Stimulated activated CD4-positive, alpha-beta T cell treated with anti-CD3 and anti-CD28 coated beads, Interleukin-15, amount 100 ng/mL, for 1 hour (primary cell): ENCODE results near the gene PITPNM3.

ENCODE experiments used
- DNase-seq, 2 donors: peaks; one replicate each; pipeline ENCODE4 v3.0.0-alpha.2; 2020; ENCODE audit warnings: low read depth in 1 of 2, low spot score in 1 of 2

PITPNM3 gene

DNA sequence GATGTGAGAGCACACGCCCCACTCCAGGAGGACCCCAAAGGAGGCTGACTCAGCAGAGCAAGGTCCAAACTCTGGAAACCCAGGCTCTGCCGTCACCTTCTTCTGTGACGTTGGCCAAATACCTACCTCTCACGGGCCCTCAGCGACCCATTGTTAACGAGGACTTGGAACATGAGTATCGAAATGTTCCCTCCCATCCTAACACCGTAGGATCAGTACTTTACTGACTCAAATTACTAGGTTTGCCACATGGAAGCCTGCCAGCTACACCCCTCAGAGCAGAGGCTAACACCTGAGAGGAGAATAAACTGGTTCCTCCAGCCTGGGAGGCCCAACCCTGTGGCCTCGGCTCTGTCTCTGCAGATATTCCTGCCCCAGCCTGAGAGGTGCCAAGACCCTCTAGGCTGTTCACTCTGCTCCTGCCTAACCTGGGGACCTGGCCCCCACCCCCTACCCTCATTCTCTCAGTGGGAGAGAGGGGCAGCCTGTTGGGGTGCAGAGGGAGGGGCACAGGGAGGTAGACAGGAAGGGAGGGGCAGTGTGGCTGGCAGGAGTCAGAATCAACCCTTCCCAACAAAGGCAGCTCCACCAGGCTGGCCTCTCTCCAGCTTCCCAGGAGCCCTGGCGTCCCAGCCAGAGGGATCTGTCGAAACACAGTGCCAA, 4.4 kb downstream of the PITPNM3 start:
- no peak for DNase-seq

GRCh38 chr17:6551356-6551755, 5.0 kb downstream of the PITPNM3 start:
- no peak for DNase-seq

GRCh38 chr17:6549384-6550036, 6.8 kb downstream of the PITPNM3 start:
- DNase-seq: no peak

DNA sequence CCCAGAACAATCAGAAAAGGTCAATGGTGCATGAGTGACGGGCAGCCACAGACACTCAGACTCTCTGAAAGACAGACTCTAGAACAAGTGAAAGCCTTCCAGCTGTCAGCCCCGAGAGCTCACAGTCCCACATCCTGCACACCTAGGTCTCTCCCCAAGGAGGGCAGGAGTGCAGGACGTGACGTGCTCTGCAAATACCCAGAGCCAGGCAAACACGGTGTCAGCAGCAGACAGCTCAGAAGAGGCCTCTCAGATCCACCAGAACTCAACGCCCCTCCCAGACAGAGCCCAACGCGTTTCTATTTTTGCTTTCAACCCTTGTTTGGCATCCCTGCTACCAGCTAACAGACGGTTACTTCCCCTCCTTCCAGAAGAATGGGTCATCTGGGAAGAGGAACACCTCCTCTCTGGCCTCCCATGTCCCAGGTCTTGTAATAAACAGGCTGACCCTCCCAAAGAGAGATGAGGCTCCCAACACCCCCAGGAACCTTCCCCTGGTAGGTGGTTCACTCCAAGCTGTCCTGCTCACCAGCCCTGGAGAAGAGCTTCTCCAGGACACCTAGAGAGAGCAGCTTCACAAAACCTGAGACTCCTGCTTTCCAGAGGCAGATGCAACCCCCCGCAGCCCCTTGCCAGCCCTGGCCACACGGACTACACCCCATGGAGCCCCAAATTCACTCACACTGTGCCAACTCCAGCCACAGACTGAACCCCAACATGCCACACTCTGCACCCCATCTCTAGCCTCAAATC, 7.6 kb downstream of the PITPNM3 start:
- no peak for DNase-seq

DNA sequence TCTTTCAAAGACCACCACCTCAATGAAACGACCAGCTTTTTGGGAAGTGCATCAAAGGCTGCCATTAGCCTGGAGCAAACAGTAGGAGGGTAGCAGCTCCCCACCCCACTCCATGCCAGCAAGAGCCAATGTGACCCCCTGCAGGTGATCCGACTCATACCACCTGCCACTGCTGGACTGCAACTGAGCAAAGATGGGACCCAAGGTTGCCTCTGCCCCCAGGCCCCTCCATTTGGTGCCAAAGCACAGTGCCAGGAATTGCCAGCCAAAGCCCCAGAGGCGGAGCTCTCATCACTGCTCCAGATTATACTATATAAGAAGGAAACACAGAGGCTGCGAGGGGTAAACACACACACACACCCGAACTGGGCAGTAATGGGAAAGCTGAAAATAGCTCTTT, 8.3 kb downstream of the PITPNM3 start:
- DNase-seq: no peak

- no peak for DNase-seq
Measured at GRCh38 chr17:6547336-6547735, 9.0 kb downstream of the PITPNM3 start.

- no peak for DNase-seq
Measured at GRCh38 chr17:6546069-6546718, 10.2 kb downstream of the PITPNM3 start.

DNA sequence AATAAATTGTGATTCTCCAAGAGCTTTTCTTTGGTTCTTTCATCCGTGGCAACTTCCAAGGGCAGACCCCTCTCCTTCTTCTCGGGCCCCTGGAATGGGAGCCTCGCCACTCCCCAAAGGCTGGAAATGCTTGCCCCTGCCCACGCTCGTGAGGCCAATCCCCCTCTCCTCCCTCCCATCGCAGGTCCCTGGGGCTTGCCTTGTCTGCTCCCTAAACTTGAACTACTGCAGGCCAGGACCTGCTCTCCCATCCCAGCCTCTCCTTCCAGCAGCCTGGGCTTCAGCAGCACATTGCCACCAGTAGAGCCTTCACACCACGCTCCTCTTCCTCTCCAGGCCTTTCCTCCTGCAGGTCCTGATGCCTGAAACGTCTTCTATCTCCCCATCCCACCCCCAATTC, 11.1 kb downstream of the PITPNM3 start:
- DNase-seq: no peak

- DNase-seq: no peak
Measured at GRCh38 chr17:6544011-6544370, 12.4 kb downstream of the PITPNM3 start.

DNA sequence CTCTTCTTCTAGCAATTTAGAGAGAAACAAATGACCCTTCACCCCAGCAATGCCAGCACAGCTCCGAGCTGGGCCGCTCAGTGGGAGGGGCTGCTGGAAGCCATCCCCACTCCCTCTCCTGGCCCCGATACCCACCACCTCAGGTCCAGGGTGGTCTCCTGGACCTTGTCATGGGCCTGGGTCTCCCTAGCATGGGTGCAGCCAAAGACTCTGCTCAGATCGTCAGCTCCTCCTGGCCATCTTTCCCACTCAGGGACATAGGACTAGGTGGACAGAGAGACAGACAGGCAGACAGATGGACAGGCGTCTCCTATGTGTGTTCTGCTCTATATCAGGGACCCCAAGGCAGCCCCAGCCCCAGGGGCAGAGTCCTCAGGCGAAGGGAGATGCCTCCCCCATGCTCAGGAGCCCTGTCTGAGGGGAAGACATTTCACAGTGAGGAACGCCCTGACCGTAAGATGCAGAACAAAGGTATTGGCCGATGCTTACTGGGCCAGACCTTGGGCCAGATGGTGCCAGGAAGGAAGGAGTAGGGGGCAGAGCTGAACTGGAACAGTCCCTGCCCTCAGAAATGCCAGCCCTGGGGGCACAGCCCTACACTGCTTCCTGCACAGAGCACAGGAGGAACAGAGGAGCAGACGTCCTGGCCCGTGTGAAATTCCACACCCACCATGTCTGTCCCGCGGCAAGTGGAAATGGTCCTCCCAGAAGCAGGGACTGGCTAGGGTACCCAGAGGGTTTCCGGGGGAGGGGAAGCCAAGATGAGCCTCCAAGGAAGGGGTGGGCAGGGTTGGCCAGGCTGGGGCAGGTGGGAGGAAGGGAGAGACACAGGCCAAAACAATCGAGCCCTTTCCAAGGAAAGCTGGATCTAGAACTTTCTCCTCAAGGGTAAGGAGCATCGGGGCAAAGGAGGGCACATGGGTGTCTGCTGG, 13.0 kb downstream of the PITPNM3 start:
- DNase-seq: no peak

DNA sequence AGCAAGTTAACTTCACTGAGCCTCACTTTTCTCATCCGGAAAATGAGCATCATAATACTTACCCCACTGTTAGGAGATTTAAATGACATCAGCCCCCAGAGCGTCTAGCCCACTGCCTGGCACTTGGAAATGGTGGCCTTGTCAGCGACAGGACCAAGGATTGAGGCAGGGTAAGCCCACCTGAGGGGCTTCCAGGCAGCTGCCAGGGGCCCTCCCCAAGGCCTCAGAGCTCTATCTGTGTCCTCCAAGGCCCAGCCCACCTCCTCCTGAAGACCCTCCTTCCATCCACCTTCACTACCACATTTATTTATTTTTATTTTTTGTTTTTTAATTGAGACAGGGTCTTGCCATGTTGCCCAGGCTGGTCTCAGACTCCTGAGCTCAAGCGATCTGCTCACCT, 13.8 kb downstream of the PITPNM3 start:
- DNase-seq: no peak

- no peak for DNase-seq
Measured at GRCh38 chr17:6541886-6542285, 14.5 kb downstream of the PITPNM3 start.

GRCh38 chr17:6539871-6540270, 16.5 kb downstream of the PITPNM3 start:
- DNase-seq: no peak

DNA sequence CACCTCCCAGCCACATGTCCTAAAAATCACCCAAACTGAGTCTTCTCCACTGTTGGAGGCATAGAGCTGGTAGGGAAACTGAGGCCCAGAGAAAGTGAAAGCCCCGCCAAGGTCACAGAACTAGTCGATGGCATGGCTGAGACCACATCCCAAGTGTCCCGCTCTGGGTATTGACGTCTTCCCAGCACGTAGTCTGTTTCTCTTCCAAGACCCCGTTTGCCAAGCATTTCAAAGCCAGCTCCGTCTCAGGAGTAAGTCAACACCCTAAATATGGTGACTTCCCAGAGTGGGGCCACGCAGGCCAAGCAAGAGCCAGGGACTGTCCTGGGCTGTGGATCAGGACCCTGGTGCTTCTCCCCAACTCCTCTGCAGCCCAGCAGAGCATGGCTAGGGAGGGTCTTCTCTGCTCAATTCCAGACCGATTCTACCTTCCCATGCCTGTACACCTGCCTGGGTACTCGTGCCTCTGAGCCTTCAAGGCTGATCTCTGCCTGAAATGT, 19.7 kb downstream of the PITPNM3 start:
- no peak for DNase-seq

DNA sequence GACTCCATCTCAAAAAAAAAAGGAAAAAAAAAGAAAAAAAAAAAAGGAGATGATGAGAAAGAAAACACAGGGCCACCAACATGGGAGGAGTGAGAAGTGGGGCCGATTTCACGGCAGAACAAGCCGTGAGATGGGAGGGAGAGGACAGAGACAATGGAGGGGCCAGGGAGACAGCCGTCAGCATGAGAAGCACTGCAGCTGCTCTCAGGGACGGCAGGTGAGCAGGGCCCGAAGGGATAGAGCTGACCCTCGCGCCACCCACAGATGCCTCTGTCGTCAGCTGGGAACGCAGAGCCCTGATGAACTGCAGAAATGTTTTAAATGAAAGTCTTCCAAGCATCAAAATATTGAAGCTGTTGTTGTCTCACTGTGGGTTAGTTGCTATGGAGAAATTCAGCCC, 20.3 kb downstream of the PITPNM3 start:
- no peak for DNase-seq

DNA sequence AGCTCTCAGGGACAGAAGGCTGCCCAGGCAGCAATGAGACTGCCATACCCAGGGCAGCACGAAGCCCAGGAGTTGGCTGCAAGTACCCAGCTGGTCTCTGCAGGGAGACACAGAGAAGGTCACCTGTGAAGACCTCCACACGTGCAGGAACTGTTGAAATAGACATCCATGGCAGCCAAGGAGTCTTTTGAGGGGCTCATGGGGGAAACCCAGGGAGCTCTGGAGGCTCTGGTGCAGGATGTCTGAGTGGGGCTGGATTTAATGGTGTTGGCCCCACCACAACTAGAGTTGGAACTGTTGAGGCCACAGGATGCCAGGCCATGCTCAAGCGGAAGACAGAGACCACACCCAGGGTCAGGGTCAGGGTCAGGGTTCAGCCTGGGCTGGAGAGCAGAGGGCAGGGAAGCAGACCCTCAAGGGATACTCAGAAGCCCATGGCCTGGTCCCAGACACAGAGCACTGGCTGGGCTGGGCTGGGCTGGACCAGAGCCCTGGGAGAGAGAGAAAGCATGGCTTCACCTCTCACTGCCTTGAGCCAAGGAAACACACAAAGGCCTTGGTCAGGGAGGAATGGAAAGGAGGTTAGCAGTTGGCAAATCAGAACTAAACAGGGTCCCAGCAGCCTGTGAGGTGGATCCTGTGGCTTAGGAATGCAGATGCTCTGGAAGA, 21.4 kb downstream of the PITPNM3 start:
- no peak for DNase-seq

DNA sequence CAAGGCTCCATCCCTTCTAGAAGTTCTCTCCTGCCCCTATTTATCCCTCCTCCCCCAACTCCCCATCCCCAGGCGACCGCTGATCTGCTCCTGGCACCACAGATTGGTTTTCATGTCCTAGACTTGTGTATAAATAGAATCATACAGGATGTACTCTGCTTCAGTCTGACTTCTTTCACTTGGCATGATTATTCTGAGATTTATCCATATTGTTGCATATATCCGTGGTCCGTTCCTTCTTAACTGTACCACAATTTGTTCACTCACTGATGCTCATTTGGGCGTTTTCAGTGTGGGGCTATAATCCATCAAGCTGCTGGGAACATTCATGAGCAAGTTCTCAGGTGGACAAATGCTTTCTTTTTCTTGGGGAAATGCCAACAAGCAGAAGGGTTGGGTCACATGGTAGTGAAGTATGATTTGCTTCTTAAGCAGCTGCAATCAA, 23.9 kb downstream of the PITPNM3 start:
- DNase-seq: no peak

GRCh38 chr17:6531575-6531974, 24.8 kb downstream of the PITPNM3 start:
- DNase-seq: no peak

DNA sequence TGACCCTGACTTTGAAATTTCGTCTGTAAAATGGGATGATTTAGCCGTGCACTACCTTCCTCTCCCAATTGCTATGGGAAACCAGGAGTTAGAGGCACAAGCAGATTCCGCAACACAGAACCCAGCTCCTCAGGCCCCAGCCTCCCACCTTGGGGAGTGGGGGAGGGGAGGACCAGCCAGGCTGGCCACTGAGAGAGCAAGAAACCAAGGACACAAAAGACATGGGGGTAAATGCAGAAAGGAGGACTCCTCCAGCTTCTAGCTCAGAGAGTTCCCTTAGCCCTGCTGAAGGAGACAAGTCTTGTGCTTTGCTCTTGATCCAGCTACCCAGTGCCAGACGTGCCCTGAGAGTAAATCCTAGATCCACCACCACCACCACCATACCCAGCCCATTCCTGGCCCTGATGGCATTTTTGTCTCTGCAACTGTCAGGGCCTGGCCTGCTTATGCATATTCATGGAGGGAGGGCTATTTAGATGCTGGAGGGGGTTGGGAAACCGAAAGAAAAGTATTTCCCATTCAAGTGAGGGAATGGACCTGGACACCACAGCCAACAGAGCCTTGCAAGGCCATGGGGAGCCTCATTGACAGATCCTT, 25.9 kb downstream of the PITPNM3 start:
- DNase-seq: no peak

GRCh38 chr17:6528557-6528956, 27.8 kb downstream of the PITPNM3 start:
- DNase-seq: no peak
